ENCODE data around the gene RBM4.
A peak's percentile ranks its signal among the peaks of the same experiment; 100 is the strongest.

Gene RBM4

GRCh38 chr11:66686100-66686785, 47.7 kb downstream of the RBM4 start:
- H3K4me3 ChIP-seq (ENCODE audit: low read depth, low read length), result no peak overlapping the region
- DNase-seq (ENCODE audit: low read depth), result no peak

DNA sequence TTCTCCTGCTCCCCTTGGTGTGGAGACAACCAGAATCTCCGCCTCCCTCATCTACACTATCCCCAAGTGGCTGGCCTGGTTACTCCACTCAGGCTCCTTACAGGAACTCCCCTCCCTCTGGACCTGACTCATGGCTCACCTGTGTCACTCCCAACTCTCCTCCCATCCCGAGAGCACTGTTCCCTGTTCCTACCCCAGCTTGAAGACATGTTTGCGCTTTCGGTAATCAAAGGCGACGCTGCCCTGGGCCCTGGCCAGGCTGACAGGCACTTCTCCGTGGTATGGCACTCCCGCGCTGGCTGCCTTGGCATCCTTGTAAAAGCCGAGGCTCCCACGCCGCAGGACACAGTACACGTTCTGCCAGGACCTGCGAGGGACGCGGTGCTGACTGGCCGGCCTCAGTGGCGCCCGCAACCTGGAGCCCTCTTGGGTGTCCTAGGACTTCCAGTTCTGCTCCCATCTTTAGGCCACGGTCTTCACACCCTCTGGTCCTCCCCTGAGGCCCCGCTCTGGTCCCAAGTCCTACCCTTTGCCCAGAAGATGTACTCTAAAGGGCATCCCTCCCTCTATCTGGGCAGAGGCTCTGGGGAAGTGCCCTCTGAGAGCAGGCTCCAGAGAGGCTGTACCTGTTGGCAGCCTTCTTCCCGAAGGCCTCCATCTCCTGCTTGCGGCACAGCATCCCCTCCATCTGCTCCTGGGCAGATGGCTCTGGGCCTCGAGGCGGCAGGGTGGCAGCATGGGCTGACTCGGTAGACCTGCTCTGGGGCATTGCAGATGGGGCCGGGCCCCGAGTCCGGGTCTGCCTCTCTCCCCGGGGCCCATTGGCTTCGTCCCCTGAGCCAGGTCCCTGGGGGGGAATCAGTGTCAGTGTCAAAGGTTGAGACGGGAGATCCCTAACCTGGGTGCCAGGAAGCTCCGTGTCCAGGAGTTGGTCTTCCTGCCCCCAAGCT, 48.6 kb downstream of the RBM4 start:
- H3K4me3 ChIP-seq (ENCODE audit: low read depth, low read length), result no peak overlapping the region
- DNase-seq (ENCODE audit: low read depth), result no peak

DNA sequence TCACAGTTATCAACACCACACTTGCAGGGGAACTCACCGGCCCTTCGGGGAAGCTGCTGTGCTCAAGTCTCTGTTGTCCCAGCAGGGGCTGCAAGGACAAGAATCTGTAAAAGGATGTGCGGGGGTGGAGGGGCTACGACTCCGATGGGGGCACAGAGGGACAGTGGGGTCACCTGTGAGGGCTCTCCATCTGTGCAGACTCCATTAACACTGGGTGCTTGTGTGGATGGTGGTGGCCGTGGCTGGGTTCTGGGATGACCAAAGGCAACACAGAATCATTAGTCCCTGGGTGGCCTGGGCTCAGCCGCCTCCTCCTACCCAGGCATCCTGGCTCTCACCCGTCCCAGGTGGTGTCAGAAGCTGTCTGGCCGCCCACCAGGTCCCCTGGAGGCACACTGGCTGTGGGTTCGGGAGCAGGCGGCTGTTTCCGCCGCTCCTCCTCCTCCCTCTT, 49.4 kb downstream of the RBM4 start:
- DNase-seq (ENCODE audit: low read depth), result no peak
- no peak overlapping the region for H3K4me3 ChIP-seq (ENCODE audit: low read depth, low read length)

- H3K4me3 ChIP-seq (ENCODE audit: low read depth, low read length), result no peak overlapping the region
- DNase-seq (ENCODE audit: low read depth), result no peak
Measured at GRCh38 chr11:66688561-66689534, 50.3 kb downstream of the RBM4 start.

DNA sequence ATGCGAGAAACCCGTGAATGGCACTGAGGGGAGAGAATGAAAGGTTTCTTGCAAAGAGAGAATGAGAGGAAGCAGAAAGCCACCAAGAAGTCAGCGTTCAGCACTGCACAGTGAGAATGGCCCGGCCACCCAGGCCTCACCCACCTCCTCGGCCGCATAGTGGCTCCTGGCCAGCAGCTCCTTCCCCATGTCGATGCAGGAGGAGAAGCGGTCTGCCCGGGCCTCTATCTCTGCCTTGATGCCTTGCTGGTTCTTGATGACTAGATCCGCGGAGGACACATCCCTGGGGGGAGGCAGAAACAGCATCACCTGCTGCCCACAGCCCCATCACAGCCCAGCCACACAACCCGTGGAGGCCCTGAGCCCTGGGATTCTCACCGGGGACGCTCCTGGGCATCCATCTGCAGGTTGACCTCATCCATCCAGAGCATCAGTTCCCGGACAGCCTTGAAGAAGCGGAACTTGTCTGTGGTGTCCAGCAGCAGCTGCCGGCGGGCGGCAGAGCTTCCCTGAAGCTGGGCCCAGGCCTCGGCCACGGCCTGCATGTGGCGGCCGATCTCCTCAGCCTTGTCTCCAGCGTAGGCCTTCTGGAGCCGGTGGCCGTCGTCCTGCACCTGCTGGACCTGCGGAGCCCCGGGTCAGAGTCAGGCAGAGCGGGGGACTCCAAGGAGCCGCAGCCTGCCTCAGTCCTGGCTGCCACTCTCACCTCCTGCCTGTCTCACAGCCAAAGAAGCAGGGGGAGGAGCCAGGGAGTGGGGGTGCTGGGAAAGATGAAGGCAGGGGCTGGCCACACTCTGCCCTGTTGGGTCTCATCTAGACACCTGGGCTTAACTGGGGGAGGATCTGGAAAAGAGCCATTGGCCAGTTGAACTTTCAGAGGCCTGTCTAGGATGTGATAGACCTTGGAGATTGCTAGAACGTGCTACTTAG, 51.4 kb downstream of the RBM4 start:
- no peak overlapping the region for H3K4me3 ChIP-seq (ENCODE audit: low read depth, low read length)
- no peak for DNase-seq (ENCODE audit: low read depth)

DNA sequence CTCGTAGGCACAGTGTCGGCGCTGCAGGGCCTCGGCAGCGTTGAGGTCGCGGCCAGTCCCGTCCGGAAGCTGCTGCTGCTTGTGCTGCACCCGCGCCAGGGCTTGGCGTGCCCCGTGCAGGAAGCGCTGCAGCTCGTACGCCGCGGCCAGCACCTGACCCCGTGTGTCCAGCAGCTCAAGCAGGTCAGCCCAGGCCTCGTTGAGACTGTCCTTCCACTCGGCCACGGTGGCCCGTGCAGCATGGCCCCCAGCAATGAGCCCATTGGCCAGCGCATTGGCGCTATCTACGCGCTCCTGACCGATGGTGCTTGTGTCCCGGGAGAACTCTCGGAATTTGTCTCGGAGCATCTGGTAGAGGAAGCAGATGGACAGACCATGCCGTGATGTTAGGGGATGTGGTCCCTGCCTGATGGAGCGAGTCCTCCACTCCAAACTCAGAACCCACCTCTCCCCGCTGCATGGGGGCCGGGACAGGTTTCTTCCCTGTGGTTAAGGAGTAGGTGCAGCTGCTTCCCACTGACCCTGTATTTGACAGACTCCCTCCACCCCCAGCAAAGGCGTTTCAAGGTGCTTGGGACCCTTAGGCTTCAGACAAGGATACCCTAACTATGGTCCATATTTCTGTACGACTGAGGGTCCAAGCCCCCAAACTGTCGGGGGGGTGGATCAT, 52.9 kb downstream of the RBM4 start:
- no peak overlapping the region for H3K4me3 ChIP-seq (ENCODE audit: low read depth, low read length)
- DNase-seq (ENCODE audit: low read depth), result no peak

DNA sequence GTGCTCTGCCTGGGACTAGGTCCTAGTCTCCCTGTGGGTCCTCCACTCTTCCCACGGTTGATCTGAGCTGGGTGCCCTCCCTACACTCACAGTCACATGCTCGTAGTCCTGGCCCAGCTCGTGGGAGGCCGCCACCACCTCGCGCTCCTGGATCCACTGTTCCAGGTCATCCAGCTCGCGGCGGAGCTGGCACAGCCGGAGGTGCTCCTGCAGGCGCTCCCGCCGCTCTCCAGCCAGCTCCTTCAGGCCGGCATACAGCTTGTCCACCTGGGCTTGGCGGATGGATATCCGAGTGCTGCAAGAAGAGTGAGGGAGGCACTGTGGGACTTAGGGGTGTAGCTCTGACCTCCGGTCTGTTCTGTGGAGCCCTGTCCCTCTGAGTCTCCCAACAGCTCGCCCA, 53.9 kb downstream of the RBM4 start:
- no peak for DNase-seq (ENCODE audit: low read depth)
- H3K4me3 ChIP-seq (ENCODE audit: low read depth, low read length), result no peak overlapping the region

GRCh38 chr11:66692871-66693331, 54.4 kb downstream of the RBM4 start:
- DNase-seq (ENCODE audit: low read depth), result no peak
- no peak overlapping the region for H3K4me3 ChIP-seq (ENCODE audit: low read depth, low read length)

DNA sequence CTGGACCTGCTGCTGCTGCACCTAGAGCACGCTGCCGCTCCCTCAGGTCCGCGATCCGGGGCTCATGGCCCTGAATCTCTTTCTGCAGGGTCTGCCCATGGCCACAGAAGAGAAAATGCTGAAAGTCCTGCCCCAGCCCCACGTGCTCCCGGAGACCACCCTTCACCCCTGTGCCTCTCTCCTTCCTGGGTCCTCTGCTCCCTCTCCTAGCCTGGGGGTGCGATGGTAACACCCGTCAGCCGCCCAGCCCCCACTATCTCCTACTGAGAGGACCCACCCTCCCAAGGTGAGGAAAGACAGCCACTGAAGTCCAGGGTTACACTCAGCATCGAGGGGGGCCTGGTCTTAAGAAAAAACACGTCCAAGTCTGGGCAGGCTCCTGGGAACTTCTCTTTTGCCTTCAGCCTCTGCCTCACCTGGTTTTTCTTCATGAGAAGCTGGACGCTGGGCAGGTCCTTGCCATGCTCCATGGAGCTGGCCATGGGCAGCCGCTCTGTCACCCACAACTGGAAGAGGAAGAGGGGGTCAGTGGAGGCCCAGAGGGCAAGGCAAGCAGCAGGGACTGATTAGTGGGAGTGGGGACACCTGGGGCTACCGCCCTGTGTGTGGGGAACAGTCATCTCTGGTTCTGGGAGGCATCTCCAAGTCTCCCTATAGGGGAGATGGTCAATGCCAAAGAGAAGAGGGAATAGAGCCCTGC, 55.0 kb downstream of the RBM4 start:
- H3K4me3 ChIP-seq (ENCODE audit: low read depth, low read length), result no peak overlapping the region
- DNase-seq (ENCODE audit: low read depth), result no peak

GRCh38 chr11:66694056-66694410, 55.5 kb downstream of the RBM4 start:
- DNase-seq (ENCODE audit: low read depth), result no peak
- H3K4me3 ChIP-seq (ENCODE audit: low read depth, low read length), result no peak overlapping the region

GRCh38 chr11:66694732-66695207, 56.3 kb downstream of the RBM4 start:
- no peak overlapping the region for H3K4me3 ChIP-seq (ENCODE audit: low read depth, low read length)
- peak; percentile 87 for DNase-seq (ENCODE audit: low read depth)

Data from skeletal muscle cell (primary cell).